Measurements from ENCODE around the gene PCNT.

The PCNT gene

DNA sequence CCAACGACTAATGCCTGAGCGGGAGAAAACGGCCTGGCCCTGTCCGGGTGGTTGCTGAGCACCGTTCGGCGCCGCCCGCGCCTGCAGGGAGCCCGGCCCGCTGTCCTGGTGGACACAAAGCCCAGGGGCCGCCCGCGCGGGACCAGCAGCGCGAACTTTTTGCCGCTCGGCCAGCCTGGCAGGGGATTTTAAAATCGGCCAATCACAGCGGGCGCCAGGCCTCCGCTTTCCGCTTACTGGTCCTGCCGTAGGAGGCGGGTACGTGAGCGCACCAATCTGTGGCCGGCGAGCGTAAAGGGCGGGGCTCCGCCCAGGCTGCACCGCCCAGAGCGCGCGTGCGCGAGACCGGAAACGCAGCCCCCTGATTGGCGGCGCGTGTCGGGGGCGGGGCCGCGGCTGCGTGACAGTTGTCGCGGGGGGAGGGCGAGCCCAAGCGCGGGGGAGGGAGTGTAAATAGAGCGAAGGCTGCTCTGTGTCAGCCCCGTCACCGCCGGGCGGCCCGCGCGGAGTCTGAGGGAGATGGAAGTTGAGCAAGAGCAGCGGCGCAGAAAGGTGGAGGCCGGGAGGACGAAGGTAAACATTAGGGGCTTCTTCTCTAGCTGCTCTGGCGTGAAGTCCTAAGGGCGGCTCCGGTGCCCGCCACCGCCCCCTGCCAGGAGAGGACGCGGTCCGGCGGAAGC, at the start of gene PCNT, which contains the start of gene C21orf58 (continued):
- TF ChIP-seq, protein P1, sequence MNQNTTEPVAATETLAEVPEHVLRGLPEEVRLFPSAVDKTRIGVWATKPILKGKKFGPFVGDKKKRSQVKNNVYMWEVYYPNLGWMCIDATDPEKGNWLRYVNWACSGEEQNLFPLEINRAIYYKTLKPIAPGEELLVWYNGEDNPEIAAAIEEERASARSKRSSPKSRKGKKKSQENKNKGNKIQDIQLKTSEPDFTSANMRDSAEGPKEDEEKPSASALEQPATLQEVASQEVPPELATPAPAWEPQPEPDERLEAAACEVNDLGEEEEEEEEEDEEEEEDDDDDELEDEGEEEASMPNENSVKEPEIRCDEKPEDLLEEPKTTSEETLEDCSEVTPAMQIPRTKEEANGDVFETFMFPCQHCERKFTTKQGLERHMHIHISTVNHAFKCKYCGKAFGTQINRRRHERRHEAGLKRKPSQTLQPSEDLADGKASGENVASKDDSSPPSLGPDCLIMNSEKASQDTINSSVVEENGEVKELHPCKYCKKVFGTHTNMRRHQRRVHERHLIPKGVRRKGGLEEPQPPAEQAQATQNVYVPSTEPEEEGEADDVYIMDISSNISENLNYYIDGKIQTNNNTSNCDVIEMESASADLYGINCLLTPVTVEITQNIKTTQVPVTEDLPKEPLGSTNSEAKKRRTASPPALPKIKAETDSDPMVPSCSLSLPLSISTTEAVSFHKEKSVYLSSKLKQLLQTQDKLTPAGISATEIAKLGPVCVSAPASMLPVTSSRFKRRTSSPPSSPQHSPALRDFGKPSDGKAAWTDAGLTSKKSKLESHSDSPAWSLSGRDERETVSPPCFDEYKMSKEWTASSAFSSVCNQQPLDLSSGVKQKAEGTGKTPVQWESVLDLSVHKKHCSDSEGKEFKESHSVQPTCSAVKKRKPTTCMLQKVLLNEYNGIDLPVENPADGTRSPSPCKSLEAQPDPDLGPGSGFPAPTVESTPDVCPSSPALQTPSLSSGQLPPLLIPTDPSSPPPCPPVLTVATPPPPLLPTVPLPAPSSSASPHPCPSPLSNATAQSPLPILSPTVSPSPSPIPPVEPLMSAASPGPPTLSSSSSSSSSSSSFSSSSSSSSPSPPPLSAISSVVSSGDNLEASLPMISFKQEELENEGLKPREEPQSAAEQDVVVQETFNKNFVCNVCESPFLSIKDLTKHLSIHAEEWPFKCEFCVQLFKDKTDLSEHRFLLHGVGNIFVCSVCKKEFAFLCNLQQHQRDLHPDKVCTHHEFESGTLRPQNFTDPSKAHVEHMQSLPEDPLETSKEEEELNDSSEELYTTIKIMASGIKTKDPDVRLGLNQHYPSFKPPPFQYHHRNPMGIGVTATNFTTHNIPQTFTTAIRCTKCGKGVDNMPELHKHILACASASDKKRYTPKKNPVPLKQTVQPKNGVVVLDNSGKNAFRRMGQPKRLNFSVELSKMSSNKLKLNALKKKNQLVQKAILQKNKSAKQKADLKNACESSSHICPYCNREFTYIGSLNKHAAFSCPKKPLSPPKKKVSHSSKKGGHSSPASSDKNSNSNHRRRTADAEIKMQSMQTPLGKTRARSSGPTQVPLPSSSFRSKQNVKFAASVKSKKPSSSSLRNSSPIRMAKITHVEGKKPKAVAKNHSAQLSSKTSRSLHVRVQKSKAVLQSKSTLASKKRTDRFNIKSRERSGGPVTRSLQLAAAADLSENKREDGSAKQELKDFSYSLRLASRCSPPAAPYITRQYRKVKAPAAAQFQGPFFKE (tag by site-specific recombination; IDR thresholded peaks at IDR 0.05; ENCODE audit: borderline replicate concordance) = no peak
- no peak for TF ChIP-seq ZNF16 (tag by site-specific recombination; IDR thresholded peaks at IDR 0.05; ENCODE audit: low read depth)
- peak; percentile 77; the same call in 1 of the 2 replicates for TF ChIP-seq ZNF596 (tag by site-specific recombination; IDR thresholded peaks at IDR 0.05)
- peak; percentile 82 for TF ChIP-seq GLIS2 (tag by site-specific recombination; IDR thresholded peaks at IDR 0.05)
- TF ChIP-seq OVOL3 (tag by site-specific recombination; IDR thresholded peaks at IDR 0.05) = no peak; the same call in 1 of the 2 replicates
- TF ChIP-seq ZNF677 (tag by site-specific recombination; IDR thresholded peaks at IDR 0.05) = 0 out of 2 replicates have a peak, but pooled peaks have one; percentile 3
- peak; percentile 88 for TF ChIP-seq ZIC2 (tag by site-specific recombination; IDR thresholded peaks at IDR 0.05)
- TF ChIP-seq ZNF335 (tag by site-specific recombination; conservative IDR thresholded peaks at IDR 0.05) = peak; percentile 77
- TF ChIP-seq, protein P2, sequence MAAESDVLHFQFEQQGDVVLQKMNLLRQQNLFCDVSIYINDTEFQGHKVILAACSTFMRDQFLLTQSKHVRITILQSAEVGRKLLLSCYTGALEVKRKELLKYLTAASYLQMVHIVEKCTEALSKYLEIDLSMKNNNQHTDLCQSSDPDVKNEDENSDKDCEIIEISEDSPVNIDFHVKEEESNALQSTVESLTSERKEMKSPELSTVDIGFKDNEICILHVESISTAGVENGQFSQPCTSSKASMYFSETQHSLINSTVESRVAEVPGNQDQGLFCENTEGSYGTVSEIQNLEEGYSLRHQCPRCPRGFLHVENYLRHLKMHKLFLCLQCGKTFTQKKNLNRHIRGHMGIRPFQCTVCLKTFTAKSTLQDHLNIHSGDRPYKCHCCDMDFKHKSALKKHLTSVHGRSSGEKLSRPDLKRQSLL (tag by site-specific recombination; IDR thresholded peaks at IDR 0.05) = no peak
- TF ChIP-seq, protein P3, sequence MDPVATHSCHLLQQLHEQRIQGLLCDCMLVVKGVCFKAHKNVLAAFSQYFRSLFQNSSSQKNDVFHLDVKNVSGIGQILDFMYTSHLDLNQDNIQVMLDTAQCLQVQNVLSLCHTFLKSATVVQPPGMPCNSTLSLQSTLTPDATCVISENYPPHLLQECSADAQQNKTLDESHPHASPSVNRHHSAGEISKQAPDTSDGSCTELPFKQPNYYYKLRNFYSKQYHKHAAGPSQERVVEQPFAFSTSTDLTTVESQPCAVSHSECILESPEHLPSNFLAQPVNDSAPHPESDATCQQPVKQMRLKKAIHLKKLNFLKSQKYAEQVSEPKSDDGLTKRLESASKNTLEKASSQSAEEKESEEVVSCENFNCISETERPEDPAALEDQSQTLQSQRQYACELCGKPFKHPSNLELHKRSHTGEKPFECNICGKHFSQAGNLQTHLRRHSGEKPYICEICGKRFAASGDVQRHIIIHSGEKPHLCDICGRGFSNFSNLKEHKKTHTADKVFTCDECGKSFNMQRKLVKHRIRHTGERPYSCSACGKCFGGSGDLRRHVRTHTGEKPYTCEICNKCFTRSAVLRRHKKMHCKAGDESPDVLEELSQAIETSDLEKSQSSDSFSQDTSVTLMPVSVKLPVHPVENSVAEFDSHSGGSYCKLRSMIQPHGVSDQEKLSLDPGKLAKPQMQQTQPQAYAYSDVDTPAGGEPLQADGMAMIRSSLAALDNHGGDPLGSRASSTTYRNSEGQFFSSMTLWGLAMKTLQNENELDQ (tag by site-specific recombination; IDR thresholded peaks at IDR 0.05; ENCODE audit: low read depth) = no peak
- no peak for TF ChIP-seq ZNF211 (tag by site-specific recombination; IDR thresholded peaks at IDR 0.05; ENCODE audit: low read depth)
- TF ChIP-seq ZNF488 (tag by site-specific recombination; IDR thresholded peaks at IDR 0.05) = no peak
- no peak for TF ChIP-seq ZNF776 (tag by site-specific recombination; IDR thresholded peaks at IDR 0.05; ENCODE audit: borderline replicate concordance)
- TF ChIP-seq, protein P4, sequence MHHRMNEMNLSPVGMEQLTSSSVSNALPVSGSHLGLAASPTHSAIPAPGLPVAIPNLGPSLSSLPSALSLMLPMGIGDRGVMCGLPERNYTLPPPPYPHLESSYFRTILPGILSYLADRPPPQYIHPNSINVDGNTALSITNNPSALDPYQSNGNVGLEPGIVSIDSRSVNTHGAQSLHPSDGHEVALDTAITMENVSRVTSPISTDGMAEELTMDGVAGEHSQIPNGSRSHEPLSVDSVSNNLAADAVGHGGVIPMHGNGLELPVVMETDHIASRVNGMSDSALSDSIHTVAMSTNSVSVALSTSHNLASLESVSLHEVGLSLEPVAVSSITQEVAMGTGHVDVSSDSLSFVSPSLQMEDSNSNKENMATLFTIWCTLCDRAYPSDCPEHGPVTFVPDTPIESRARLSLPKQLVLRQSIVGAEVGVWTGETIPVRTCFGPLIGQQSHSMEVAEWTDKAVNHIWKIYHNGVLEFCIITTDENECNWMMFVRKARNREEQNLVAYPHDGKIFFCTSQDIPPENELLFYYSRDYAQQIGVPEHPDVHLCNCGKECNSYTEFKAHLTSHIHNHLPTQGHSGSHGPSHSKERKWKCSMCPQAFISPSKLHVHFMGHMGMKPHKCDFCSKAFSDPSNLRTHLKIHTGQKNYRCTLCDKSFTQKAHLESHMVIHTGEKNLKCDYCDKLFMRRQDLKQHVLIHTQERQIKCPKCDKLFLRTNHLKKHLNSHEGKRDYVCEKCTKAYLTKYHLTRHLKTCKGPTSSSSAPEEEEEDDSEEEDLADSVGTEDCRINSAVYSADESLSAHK (tag by site-specific recombination; IDR thresholded peaks at IDR 0.05) = peak; percentile 60
- TF ChIP-seq ZNF785 (tag by site-specific recombination; IDR thresholded peaks at IDR 0.05) = no peak
- no peak for TF ChIP-seq ZNF792 (tag by site-specific recombination; IDR thresholded peaks at IDR 0.05)
- TF ChIP-seq, protein P5, sequence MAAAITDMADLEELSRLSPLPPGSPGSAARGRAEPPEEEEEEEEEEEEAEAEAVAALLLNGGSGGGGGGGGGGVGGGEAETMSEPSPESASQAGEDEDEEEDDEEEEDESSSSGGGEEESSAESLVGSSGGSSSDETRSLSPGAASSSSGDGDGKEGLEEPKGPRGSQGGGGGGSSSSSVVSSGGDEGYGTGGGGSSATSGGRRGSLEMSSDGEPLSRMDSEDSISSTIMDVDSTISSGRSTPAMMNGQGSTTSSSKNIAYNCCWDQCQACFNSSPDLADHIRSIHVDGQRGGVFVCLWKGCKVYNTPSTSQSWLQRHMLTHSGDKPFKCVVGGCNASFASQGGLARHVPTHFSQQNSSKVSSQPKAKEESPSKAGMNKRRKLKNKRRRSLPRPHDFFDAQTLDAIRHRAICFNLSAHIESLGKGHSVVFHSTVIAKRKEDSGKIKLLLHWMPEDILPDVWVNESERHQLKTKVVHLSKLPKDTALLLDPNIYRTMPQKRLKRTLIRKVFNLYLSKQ (tag by site-specific recombination; IDR thresholded peaks at IDR 0.05; ENCODE audit: borderline replicate concordance) = no peak
- no peak for TF ChIP-seq ZNF621 (tag by site-specific recombination; IDR thresholded peaks at IDR 0.05)
- TF ChIP-seq KLF16 (tag by site-specific recombination; IDR thresholded peaks at IDR 0.05) = peak; percentile 85
- TF ChIP-seq KLF7 (tag by site-specific recombination; IDR thresholded peaks at IDR 0.05; ENCODE audit: borderline replicate concordance) = peak; percentile 76; the same call in 1 of the 2 replicates
- peak; percentile 50; the same call in 1 of the 2 replicates for TF ChIP-seq ZNF645 (tag by site-specific recombination; IDR thresholded peaks at IDR 0.05)
- TF ChIP-seq ZBTB20 (tag by site-specific recombination; IDR thresholded peaks at IDR 0.05) = no peak

All from HEK293 (cell line).